Tibial artery (tissue), 4 donors: ENCODE data around the gene CPNE7.

Source experiments
- DNase-seq, 2 donors: peaks; one replicate each; pipeline ENCODE4 v3.0.0-alpha.2; 2019
- H3K27ac ChIP-seq, 2 donors: fragments of 200-600 bp; sonication (generic) in 1 of 2; 1 replicate in 1 of 2; 2 replicates in 1 of 2; pipeline ENCODE4 v1.5.1; 2018 to 2019; ENCODE audit warnings: mild to moderate bottlenecking in 1 of 2
- H3K27me3 ChIP-seq, 2 donors: fragments of 200-600 bp; sonication (generic) in 1 of 2; one replicate each; pipeline versions ENCODE4 v1.5.1 to v1.6.0; 2016 to 2019
- H3K36me3 ChIP-seq, 3 donors: fragments of 200-600 bp; sonication (generic) in 2 of 3; one replicate each; pipeline ENCODE4 v1.5.1; 2016 to 2019; ENCODE audit warnings: mild to moderate bottlenecking in 2 of 3
- H3K4me1 ChIP-seq, 4 donors: fragments of 200-600 bp; sonication (generic) in 2 of 4; 1 replicate in 3 of 4; 2 replicates in 1 of 4; pipeline ENCODE4 v1.5.1; 2016 to 2019
- H3K4me3 ChIP-seq, 2 donors: fragments of 200-600 bp; sonication (generic) in 1 of 2; 1 replicate in 1 of 2; 2 replicates in 1 of 2; pipeline ENCODE4 v1.5.1; 2018 to 2019; ENCODE audit warnings: mild to moderate bottlenecking in 2 of 2
- H3K9me3 ChIP-seq, 3 donors: fragments of 200-600 bp; sonication (generic) in 1 of 3; one replicate each; pipeline ENCODE4 v1.5.1; 2016 to 2019
- intact Hi-C: fragments of 100-400 bp; cut with DNase I; formaldehyde crosslinking; loops from one replicate; pipeline ENCODE4 v1.15.0; 2023; ENCODE audit warnings: low total_unique reads
- TF ChIP-seq, protein P1 (sequence below), 2 experiments: fragments of 200-600 bp in 1 of 2; fragments of 450-650 bp in 1 of 2; IDR thresholded peaks; one replicate each; pipeline ENCODE4 v1.5.1; 2017 to 2019; ENCODE audit warnings: antibody characterized with exemption in 2 of 2, mild to moderate bottlenecking in 1 of 2, moderate library complexity in 1 of 2

CPNE7 gene

DNA sequence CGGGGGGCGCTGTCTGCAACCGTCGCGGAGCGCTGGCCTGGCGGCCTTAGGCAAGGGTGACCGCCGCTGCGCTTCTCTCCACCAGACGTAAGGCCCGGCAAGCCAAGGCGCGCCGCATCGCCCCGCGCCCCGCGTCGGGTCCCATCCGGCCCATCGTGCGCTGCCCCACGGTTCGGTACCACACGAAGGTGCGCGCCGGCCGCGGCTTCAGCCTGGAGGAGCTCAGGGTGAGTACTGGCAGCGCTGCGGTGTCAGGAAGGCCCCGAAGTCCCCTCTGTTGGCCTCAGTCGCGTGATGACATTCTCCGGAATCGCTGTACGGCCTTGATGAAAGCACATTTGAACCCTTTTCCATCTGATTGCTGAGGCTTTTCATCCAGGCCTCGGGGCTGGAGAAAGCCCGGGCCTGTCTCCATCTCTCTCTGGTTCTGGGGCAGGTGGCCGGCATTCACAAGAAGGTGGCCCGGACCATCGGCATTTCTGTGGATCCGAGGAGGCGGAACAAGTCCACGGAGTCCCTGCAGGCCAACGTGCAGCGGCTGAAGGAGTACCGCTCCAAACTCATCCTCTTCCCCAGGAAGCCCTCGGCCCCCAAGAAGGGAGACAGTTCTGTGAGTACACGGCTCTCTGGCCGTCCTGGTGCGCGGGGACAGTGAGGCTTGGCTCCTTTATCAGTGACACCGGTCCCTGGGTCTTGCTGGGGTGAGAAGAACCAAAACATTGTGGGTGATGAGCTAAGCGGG, 14.2 kb upstream of the CPNE7 start:
- H3K9me3 ChIP-seq, result no peaks in the 10 kb centered on the region
- H3K36me3 ChIP-seq, result peaks cover 33 to 56% (median 40%) of the 10 kb centered on the region in 3 donors
- H3K27ac ChIP-seq, result peak overlapping the region; percentile 85 to 97
- H3K4me1 ChIP-seq, result peaks cover 0 to 51% (median 33%) of the 10 kb centered on the region in 4 donors
- intact Hi-C loops, result no loop called here
- DNase-seq, result no peak
- peak overlapping the region; percentile 76 to 87 for H3K4me3 ChIP-seq
- TF ChIP-seq, protein P1, sequence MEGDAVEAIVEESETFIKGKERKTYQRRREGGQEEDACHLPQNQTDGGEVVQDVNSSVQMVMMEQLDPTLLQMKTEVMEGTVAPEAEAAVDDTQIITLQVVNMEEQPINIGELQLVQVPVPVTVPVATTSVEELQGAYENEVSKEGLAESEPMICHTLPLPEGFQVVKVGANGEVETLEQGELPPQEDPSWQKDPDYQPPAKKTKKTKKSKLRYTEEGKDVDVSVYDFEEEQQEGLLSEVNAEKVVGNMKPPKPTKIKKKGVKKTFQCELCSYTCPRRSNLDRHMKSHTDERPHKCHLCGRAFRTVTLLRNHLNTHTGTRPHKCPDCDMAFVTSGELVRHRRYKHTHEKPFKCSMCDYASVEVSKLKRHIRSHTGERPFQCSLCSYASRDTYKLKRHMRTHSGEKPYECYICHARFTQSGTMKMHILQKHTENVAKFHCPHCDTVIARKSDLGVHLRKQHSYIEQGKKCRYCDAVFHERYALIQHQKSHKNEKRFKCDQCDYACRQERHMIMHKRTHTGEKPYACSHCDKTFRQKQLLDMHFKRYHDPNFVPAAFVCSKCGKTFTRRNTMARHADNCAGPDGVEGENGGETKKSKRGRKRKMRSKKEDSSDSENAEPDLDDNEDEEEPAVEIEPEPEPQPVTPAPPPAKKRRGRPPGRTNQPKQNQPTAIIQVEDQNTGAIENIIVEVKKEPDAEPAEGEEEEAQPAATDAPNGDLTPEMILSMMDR (IDR thresholded peaks at IDR 0.05), result no peak
- H3K27me3 ChIP-seq, result no peaks in the 10 kb centered on the region

DNA sequence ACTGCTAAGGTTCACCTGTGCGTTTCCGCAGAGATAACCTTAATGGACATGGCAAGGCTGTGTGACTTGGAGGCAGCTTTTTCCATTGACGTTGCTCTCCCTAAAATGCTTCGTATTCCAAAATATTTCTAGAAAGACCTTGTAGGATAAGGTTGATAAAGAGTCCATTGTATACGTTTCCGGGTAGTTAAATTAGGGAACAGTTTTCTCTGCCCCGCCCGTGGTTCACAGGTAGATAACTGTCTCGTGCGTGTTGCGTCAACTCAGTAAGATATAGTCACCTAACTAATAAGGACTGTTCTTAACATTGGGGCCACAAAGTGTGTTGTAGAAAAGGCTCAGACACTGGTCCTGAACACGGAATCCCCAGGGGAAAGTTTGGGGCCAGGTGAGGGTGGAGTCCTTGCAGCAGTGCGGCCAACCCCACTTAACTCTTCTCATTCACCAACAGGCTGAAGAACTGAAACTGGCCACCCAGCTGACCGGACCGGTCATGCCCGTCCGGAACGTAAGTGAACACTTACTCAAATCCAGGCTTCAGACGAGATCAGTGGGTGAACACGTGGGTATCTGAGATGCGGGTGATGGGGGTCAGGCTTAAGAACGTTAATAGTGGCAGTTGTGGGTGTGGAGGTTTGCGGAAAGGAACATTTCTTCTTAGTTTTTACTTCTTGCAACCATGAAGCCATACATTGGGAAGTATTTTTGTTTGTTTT, 13.5 kb upstream of the CPNE7 start:
- H3K36me3 ChIP-seq, result peaks cover 33 to 48% (median 39%) of the 10 kb centered on the region in 3 donors
- no peak for DNase-seq
- H3K27ac ChIP-seq, result peak overlapping the region in 1 of 2 donors; percentile 97
- intact Hi-C loops, result no loop called here
- TF ChIP-seq, protein P1 (IDR thresholded peaks at IDR 0.05), result no peak
- H3K27me3 ChIP-seq, result no peaks in the 10 kb centered on the region
- peaks cover 0 to 53% (median 33%) of the 10 kb centered on the region in 4 donors for H3K4me1 ChIP-seq
- no peaks in the 10 kb centered on the region for H3K9me3 ChIP-seq
- H3K4me3 ChIP-seq, result peak overlapping the region; percentile 76 to 87

DNA sequence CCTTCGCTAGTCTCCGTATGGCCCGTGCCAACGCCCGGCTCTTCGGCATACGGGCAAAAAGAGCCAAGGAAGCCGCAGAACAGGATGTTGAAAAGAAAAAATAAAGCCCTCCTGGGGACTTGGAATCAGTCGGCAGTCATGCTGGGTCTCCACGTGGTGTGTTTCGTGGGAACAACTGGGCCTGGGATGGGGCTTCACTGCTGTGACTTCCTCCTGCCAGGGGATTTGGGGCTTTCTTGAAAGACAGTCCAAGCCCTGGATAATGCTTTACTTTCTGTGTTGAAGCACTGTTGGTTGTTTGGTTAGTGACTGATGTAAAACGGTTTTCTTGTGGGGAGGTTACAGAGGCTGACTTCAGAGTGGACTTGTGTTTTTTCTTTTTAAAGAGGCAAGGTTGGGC, 12.6 kb upstream of the CPNE7 start:
- intact Hi-C loops, result no loop called here
- H3K9me3 ChIP-seq, result no peaks in the 10 kb centered on the region
- H3K4me1 ChIP-seq, result peaks cover 0 to 53% (median 33%) of the 10 kb centered on the region in 4 donors
- TF ChIP-seq, protein P1 (IDR thresholded peaks at IDR 0.05), result no peak
- no peak overlapping the region for H3K27ac ChIP-seq
- H3K4me3 ChIP-seq, result no peak overlapping the region
- DNase-seq, result no peak
- no peaks in the 10 kb centered on the region for H3K27me3 ChIP-seq
- H3K36me3 ChIP-seq, result peaks cover 33 to 40% (median 39%) of the 10 kb centered on the region in 3 donors

DNA sequence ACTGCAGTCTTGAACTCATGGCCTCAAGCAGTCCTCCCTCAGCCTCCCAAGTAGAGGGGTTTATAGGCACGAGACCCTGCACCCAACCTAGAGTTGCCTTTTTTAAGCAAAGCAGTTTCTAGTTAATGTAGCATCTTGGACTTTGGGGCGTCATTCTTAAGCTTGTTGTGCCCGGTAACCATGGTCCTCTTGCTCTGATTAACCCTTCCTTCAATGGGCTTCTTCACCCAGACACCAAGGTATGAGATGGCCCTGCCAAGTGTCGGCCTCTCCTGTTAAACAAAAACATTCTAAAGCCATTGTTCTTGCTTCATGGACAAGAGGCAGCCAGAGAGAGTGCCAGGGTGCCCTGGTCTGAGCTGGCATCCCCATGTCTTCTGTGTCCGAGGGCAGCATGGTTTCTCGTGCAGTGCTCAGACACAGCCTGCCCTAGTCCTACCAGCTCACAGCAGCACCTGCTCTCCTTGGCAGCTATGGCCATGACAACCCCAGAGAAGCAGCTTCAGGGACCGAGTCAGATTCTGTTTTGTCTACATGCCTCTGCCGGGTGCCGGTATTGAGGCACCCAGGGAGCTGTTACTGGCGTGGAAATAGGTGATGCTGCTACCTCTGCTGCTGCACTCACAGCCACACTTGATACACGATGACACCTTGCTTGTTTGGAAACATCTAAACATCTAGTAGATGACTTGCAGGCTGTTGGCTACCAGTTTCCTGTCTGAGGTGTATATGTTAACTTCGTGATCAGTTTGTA, 11.7 kb upstream of the CPNE7 start:
- no peaks in the 10 kb centered on the region for H3K27me3 ChIP-seq
- H3K27ac ChIP-seq, result no peak overlapping the region
- no peak overlapping the region for H3K4me3 ChIP-seq
- H3K4me1 ChIP-seq, result peaks cover 0 to 53% (median 33%) of the 10 kb centered on the region in 4 donors
- H3K36me3 ChIP-seq, result peaks cover 33 to 40% (median 39%) of the 10 kb centered on the region in 3 donors
- DNase-seq, result no peak
- H3K9me3 ChIP-seq, result no peaks in the 10 kb centered on the region
- intact Hi-C loops, result no loop called here
- TF ChIP-seq, protein P1 (IDR thresholded peaks at IDR 0.05), result no peak

DNA sequence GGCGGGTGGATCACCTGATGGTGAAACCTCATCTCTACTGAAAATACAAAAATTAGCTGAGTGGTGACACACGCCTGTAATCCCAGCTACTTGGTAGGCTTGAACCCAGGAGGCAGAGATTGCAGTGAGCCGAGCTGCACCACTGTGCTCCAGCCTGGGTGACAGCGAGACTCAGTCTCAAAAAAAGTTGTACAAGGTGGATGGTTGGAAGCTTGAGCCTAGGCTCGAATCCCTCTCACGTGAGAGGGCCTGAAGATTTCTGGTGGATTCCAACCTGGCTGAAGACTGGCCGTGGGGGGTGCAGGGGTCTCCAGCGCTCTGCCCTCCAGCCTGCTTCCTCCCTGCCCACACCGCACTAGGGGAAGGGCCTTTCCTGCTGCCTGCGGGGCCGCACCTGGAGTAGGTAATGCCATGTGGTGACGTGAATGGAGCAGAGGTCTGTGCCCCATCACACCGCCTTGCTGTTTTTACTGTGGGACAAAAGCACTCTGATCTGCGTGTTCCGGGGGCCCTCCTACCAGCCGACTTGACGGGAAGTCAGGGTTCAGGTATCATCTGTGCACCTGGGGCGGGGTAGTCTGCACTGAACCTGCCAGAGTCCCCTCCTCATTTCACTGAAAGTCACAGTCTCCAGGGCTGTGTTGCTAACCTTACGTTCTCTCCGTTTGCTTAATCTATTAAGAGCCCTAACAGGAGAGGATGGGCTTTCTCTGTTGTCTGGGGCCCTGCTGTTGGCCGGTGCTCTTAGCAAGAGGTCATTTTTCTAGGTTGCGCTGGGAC, 10.9 kb upstream of the CPNE7 start:
- Histone ChIP-seq H3K9me3 (no peaks in the 10 kb centered on the region), H3K4me1 (peaks cover 0 to 45% (median 30%) of the 10 kb centered on the region in 4 donors), H3K27me3 (peaks cover 0 to 7% of the 10 kb centered on the region in 2 donors), H3K4me3 (no peak overlapping the region), H3K36me3 (peaks cover 33 to 40% (median 39%) of the 10 kb centered on the region in 3 donors), H3K27ac (no peak overlapping the region)
- TF ChIP-seq, protein P1 (IDR thresholded peaks at IDR 0.05), result no peak
- DNase-seq, result no peak
- intact Hi-C loops, result no loop called here
